WTC11 (cell line): ENCODE data around the gene PAN3.

Experiments used
- ATF3 ChIP-seq: sonication (generic); formaldehyde crosslinking; conservative IDR thresholded peaks from 2 replicates; pipeline ENCODE4 v1.8.1; 2022; ENCODE audit warnings: mild to moderate bottlenecking, missing genetic modification reagents
- CREB1 ChIP-seq: sonication (generic); formaldehyde crosslinking; IDR thresholded peaks from 2 replicates; pipeline ENCODE4 v1.8.0; 2023; ENCODE audit warnings: mild to moderate bottlenecking, missing genetic modification reagents
- CREM ChIP-seq: sonication (generic); formaldehyde crosslinking; IDR thresholded peaks from 2 replicates; pipeline ENCODE4 v1.8.1; 2022; ENCODE audit warnings: mild to moderate bottlenecking, missing genetic modification reagents, moderate library complexity
- CTCF ChIP-seq: fragments of 200-600 bp; IDR thresholded peaks from 2 replicates; pipeline ENCODE4 v1.8.0; 2022; ENCODE audit warnings: antibody characterized with exemption
- E2F5 ChIP-seq: sonication (generic); formaldehyde crosslinking; IDR thresholded peaks from 2 replicates; pipeline ENCODE4 v1.8.1; 2022; ENCODE audit warnings: mild to moderate bottlenecking, moderate library complexity, missing genetic modification reagents
- GABPB1 ChIP-seq: sonication (generic); formaldehyde crosslinking; IDR thresholded peaks from 2 replicates; pipeline ENCODE4 v1.8.1; 2023; ENCODE audit warnings: mild to moderate bottlenecking, missing genetic modification reagents
- GTF2I ChIP-seq: fragments of 250-450 bp; sonication (Bioruptor Pico); conservative IDR thresholded peaks from 2 replicates; pipeline ENCODE4 v1.4.0; 2021; ENCODE audit warnings: mild to moderate bottlenecking
- MYBL2 ChIP-seq: sonication (generic); formaldehyde crosslinking; IDR thresholded peaks from 2 replicates; pipeline ENCODE4 v1.8.1; 2023; ENCODE audit warnings: mild to moderate bottlenecking, moderate library complexity, missing genetic modification reagents
- OVOL2 ChIP-seq: fragments of 250-450 bp; sonication (Bioruptor Pico); IDR thresholded peaks from 2 replicates; pipeline ENCODE4 v1.9.0; 2021; ENCODE audit warnings: mild to moderate bottlenecking, borderline replicate concordance
- USF1 ChIP-seq: sonication (generic); formaldehyde crosslinking; IDR thresholded peaks from 2 replicates; pipeline ENCODE4 v1.8.0; 2022; ENCODE audit warnings: mild to moderate bottlenecking, missing genetic modification reagents
- USF2 ChIP-seq: sonication (generic); formaldehyde crosslinking; IDR thresholded peaks from 2 replicates; pipeline ENCODE4 v1.8.1; 2023; ENCODE audit warnings: mild to moderate bottlenecking, missing genetic modification reagents, moderate library complexity
- ZNF121 ChIP-seq: sonication (generic); formaldehyde crosslinking; IDR thresholded peaks from 2 replicates; pipeline ENCODE4 v1.8.0; 2023; ENCODE audit warnings: missing genetic modification reagents
- ZNF263 ChIP-seq: sonication (generic); formaldehyde crosslinking; IDR thresholded peaks from 2 replicates; pipeline ENCODE4 v1.8.1; 2022; ENCODE audit warnings: low read depth, mild to moderate bottlenecking, moderate library complexity, missing genetic modification reagents
- ZSCAN18 ChIP-seq: fragments of 250-450 bp; sonication (Bioruptor Pico); IDR thresholded peaks from 2 replicates; pipeline ENCODE4 v2.1.2; 2022; ENCODE audit warnings: mild to moderate bottlenecking, moderate library complexity

- TF ChIP-seq CTCF (no peak), ZSCAN18 (CRISPR knock-in tag) (no peak), ATF3 (CRISPR knock-in tag) (no peak), CREB1 (no peak), ZNF263 (CRISPR knock-in tag) (no peak), E2F5 (no peak), MYBL2 (CRISPR knock-in tag) (no peak), USF2 (CRISPR knock-in tag) (no peak), OVOL2 (CRISPR knock-in tag) (no peak), USF1 (no peak), GTF2I (CRISPR knock-in tag) (no peak), ZNF121 (CRISPR knock-in tag) (no peak), CREM (CRISPR knock-in tag) (no peak), GABPB1 (no peak)
Observed at GRCh38 chr13:28097503-28097902, 40.8 kb upstream of the PAN3 start.
